Activated naive CD8-positive, alpha-beta T cell treated with anti-CD3 and anti-CD28 coated beads, Interleukin-2, amount 50 U/mL, for 16 hours (primary cell): ENCODE results near the gene OXCT1.

ENCODE experiments used
- DNase-seq: peaks from one replicate; pipeline ENCODE4 v3.0.0-alpha.2; 2020; ENCODE audit warnings: low read depth, low spot score

The OXCT1 gene

GRCh38 chr5:41869724-41870626 lies at the start of gene OXCT1:
TSS of gene OXCT1 (minus strand) at chr5:41870425. CDS start at chr5:41870358, 67 bp downstream.
- DNase-seq: peak; percentile 85

DNA sequence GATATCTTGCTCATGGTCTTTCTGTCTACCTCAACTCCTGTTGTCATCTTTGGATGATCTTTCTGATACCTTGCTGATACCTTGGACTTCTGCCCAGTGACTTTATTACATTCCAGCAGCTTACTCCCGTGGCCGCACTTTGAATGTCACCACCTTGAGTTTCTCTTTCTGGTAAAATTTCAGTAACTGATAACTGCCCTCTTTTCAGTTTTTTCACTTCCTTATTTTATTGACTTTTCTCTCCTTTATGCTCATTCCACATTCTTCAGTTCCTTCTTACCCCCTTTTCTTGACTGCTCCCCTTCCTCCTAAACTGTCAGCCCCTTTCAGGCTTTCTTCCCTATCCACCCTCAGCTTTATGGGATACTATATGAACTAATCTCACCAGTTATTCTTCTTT lies 47.9 kb upstream of the OXCT1 start:
- no peak for DNase-seq

- no peak for DNase-seq
Observed at GRCh38 chr5:41908374-41909079, 38.3 kb upstream of the OXCT1 start.

GRCh38 chr5:41906151-41906550 lies 35.9 kb upstream of the OXCT1 start:
- no peak for DNase-seq

GRCh38 chr5:41903892-41904799 lies 33.9 kb upstream of the OXCT1 start, which contains the start of gene RIMOC1:
TSS of gene RIMOC1 (plus strand) at chr5:41904344. CDS start at chr5:41904368, 24 bp downstream.
- DNase-seq: peak; percentile 96

DNA sequence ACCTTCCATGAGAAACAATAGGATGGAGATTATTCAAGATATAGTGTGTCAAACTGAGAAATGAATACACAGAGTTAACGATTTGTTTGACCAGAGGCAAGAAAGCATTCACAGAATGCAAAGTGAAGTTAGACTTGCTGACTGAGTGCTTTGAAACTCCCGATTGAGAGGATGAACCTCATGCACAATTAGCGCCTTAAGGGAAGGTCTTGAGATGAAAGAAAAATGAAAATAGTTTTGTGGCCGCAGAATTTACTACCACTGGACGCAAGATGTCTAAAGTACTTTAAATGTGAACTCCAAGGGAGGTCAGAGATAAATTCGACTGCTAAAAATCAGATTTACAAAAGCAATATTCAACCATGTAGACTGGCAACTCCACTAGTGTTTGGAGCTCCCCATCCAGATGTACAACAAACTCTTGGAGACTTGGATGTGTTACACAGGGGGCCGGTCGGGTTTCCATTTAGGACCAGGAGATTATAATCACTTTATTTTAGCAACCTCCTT lies 33.2 kb upstream of the OXCT1 start:
- no peak for DNase-seq

GRCh38 chr5:41896230-41896629 lies 26.0 kb upstream of the OXCT1 start:
- no peak for DNase-seq

DNA sequence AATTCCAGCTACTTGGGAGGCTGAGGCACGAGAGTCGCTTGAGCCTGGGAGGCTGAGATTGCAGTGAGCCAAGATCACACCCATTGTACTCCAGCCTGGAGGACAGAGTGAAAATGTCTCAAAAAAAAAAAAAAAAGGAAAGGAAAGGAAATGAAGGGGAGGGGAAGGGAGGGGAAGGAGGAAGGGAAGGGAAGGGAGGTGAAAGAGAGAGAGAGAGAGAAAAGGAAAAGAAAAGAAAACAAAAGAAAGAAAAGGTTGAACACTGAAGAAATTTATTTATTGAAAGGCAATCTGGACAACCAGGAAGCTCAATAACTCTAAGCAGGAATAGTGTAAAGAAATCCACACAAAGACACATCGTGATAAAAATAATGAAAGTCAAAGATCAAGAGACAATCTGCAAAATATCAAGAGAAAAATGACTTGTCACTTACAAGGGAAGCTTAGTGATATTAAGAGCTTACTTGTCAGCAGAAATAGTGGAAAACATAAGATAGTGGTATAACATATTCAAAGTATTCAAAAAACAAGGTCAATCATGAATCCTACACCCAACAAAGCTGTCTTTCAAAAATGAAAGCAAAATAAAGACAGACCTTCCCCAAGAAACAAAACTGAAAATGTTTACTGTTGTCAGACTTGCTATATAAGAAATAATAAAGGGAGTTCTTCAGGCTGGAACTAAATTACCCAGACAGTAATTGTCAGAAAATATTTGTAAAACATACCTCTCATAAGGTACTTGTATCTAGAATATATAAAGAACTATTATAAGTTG lies 23.0 kb upstream of the OXCT1 start:
- DNase-seq: no peak

DNA sequence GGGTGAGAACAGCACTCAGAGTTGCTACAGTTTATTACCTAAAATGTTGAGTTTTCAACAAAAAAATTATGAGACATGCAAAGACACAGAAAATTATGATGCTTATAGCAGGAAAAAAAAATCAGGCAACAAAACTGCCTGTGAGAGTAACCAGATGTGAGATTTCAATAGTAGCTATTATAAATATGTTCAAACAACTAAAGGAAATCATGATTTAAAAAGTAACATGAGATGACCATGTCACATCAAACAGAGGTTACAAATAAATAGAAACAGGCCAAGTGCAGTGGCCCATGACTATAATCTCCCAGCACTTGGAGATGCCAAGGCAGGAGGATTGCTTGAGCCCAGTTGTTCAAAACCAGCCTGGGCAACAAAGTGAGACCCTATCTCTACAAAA lies 21.8 kb upstream of the OXCT1 start:
- DNase-seq: no peak

GRCh38 chr5:41891066-41891707 lies 21.0 kb upstream of the OXCT1 start:
- DNase-seq: no peak

GRCh38 chr5:41885286-41885685 lies 15.1 kb upstream of the OXCT1 start:
- no peak for DNase-seq

GRCh38 chr5:41883936-41884335 lies 13.7 kb upstream of the OXCT1 start:
- DNase-seq: no peak

DNA sequence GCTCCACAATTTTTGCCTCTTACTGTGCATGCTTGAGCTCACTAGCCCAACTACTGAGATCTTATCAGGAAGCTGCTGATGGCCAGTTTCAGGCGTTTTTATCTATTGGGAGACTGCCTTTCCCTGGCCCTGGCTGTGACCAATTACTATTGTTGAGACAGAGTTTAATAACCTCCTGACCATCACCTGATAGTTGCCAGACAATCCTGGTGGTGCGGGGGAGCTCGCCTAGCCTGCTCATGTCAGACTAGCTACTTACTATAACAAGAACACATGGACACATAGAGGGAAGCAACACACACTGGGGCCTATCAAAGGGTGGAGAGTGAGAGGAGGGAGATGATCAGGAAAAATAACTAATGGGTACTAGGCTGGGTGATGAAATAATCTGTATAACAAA lies 13.0 kb upstream of the OXCT1 start:
- no peak for DNase-seq

DNA sequence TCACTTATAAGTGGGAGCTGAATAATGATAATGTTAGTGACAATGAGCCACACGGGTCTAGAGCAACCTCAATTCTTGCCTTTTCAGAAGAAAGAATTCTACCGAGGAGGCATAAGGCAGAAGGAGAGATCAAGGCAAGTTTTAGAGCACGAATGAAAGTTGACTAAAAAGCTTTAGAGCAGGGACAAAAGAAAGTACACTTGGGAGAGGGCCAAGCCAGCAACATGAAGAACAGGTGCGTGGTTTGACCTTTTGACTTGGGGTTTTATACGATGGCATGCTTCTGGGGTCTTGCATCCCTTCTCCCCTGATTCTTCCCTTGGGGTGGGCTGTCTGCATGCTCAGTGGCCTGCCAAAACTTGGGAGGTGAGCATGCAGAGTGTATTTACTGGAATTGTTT lies 12.5 kb upstream of the OXCT1 start:
- DNase-seq: no peak

DNA sequence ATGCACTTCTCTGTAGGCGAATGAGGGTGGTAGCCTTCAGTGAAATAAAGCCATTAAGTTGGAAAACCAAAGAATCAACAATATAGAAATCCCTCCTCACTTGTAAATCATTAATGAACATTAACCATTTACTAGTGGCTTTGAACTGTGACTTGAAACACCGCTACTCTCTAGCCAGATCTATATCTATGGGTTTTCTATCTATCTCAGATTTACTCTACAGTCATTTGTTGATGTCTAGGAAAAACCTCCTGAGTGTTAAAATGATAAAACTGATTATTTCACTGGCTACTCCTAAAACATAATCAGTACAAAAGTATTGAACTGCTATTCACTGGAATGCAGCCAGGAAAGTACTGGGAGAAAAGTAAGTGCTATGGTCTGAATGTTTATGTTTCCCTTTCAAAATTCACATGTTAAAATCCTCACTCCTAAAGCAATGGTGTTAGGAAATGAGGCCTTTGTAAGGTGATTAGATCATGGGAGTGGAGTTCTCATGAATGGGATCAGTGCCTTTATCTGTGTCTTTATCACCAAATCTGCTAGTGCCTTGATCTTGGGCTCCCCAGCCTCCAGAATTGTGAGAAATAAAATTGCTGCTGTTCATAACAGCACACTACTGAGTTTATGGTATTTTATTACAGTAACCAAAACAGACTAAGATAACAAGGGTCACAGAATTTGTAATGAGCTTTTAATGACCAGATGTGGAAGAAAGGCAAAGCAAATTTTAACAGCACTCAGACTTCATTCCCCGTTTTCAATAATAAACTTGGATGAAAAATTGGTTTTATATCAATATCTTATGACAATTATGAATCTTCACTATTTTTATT lies 8.6 kb upstream of the OXCT1 start:
- no peak for DNase-seq

DNA sequence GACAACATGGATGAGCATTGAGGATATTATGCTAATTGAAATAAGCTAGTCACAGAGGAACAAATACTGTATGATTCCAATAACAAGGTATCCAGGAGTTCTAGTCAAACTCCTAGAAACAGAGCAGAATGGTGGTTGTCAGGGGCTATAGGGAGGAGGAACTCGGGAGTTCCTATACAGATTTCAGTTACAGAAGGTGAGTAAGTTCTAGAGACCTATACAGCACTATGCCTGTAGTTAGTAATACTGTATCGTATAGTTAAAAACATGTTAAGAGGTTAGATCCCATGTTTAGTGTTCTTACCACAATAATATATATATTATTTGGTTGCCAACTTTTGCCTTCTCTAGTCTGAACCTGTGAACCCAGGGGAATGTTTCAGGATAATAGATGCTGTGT lies 7.9 kb upstream of the OXCT1 start:
- no peak for DNase-seq

- no peak for DNase-seq
Observed at GRCh38 chr5:41877408-41877807, 7.2 kb upstream of the OXCT1 start.

DNA sequence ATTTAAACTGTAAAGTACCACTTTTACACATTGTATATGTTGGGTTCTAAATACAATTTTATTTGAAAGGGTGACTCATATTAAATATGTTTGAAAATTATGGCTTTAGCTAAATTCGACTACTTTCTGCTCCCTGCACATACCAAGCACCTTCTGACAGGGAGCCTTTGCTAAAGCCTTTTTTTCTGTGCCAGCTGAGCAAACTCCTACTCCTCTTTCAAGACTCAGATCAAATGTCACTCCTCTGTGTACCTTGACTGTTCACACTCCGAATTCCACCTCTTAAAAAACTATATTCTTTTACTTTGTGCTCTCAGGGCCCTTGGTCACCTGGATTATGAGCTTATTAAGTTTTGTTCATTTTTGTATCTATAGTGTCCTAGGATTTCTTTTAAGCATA lies 6.5 kb upstream of the OXCT1 start:
- DNase-seq: no peak

DNA sequence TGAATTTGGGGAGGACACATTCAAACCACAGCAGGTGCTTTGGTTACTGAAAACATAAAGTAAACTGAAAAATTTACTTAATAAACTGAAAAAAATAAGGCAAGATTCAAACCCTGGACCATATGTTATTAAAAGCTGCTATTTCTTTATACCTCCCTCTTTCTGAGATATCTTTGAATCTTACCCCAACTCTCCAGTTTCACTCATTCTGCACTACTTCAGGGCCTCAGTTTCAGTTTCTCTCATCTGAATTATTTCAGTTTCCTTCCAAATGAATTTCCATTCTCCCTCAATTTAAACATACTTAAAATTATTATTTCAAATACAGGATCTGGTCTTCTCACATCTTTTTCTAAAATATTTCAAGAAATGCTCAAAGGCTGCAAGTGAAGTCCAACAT lies 4.9 kb upstream of the OXCT1 start:
- DNase-seq: no peak
